ENCODE measurements around the gene ABCC6.
"Not testable (repeated sequence)": the region's sequence is repeated elsewhere in the genome, so short reads cannot be mapped to it uniquely, and the experiment has no call there.

Gene ABCC6

GRCh38 chr16:16222850-16223661, at the start of gene ABCC6:
Gene ABCC6, minus strand, starts transcription at chr16:16223494. Its CDS starts 60 bp downstream, at chr16:16223434.
- not testable (repeated sequence) for DNase-seq

- DNase-seq, result not testable (repeated sequence)
Measured at GRCh38 chr16:16272573-16273221, 49.4 kb upstream of the ABCC6 start.

- not testable (repeated sequence) for DNase-seq
Measured at GRCh38 chr16:16271658-16272057, 48.4 kb upstream of the ABCC6 start.

DNA sequence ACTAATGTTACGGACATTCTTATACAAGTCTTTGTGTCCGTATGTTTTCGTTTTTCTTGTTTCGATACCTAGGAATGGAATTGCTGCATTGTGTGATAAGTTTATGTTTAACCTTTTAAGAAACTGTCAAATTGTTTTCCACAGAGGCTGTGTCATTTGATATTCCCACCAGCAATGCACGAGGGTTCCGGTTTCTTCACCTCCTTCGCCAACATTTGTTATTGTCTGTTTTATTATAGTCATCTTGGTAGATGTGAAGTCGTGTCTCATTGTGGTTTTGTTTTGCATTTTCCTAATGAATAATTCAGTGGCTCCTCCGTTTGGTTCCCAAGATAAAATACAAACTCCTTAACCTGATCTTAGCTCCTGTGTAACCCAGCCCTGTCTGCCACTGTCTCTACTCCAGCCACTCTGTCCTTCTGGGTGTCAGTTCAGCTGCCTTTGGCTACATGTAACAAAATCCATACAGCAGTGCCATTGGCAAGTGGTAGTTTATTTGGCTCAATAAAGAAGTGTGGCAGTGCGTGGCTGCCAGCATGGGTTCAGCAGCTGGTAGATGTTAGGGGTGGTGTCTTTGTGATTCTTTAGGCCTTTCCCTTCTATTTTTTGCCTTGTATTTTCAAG, 45.0 kb upstream of the ABCC6 start:
- not testable (repeated sequence) for DNase-seq

DNA sequence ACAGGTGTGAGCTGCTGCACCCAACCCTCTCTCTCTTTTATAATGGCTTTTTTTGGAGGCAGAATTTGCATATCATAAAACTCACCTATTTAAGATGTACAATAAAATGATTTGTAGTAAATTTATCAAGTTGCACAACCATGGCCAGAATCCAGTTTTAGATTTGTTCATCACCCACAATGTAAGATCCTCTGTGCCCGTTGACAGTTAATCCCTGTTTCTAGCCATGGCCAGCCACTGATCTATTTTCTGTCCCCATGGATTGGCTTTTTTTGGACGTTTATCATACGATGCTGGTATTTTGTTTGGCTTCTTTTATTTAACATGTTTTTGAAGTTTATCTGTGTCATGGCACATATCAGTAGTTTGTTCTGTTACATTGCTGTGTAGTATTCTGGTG, 44.4 kb upstream of the ABCC6 start:
- DNase-seq, result not testable (repeated sequence)

- not testable (repeated sequence) for DNase-seq
Measured at GRCh38 chr16:16265044-16265443, 41.8 kb upstream of the ABCC6 start.

DNA sequence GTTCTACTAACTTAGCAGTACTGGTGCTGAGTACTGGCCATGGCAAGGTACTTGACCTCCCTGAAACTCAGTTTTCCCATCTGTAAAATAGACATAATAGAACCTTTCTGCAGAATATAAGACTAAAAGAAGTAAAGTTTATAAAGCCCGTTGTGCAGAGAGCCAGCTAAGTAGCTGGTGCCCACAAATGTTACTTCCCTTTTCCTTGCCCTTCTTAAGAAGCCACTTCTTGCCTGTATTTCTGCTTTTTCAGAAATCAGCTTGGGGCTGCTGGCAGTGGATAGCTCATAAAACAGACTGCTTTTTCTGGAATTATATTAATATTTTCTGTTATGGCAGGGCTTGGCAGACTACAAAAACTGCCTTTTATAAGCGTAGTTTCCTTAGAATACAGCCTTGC, 40.7 kb upstream of the ABCC6 start:
- not testable (repeated sequence) for DNase-seq

DNA sequence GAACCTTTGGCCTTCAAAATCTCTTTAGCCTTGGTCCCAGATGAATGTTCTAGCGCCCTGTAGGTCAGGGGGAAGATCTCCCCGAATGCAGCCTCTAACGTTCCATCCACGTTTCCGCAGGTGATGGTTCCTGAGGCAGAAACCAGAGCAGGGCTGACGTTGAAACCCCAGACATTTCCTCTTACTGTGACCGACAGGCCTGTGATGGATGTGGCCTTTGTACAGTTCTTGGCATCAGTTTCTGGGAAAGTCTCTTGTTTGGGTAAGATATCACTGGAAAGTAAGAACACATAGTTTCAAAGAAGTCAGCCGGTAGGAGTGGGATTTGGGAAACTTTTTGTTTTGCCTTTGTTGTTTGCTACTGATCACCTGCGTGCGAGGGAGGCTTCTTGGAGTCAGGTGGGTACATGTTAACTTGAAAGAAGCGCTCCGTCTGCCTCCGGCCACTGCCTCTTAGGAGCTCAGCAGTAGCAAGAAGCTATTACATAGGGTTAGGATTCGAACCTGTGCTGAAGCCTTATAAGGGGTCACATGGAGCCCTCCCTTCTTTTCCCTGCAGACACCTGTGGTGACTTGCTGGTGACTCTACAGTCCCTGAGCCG, 39.8 kb upstream of the ABCC6 start:
- DNase-seq, result not testable (repeated sequence)

DNA sequence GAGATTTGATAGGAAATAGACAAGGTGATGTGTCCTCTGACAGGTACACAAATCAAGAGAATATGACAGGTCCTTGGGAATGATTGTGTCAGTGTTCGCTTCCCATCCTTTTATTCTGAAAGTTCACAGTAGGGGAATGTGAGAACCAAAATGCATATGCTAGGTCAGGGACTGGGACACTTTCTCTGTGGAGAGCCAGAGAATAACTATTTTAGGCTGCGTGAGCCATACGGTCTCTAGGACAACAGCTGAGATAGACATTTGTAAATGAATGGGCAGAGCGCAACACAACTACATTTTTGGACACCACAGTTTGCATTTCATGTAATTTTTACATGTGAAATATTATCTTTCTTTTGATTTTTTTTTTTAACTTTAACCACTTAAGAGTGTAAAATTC, 36.7 kb upstream of the ABCC6 start:
- DNase-seq, result not testable (repeated sequence)

DNA sequence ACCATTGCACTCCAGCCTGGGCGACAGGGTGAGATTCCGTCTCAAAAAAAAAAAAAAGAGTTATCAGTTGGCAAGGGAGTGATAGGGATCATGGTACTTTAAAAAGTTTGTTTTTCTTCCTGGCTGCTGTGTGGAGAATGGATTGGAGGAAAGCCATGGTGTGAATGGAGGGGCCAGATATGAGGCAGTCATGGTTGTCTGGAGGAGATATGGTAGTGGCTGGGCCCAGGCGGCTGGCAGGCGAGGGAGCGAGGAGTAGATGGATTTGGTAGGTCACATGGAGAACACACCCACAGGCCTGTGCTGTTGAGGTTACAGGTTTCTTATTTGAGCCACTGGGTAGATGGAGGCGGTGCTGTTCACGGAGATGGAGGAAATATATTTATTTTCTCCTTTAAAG, 35.5 kb upstream of the ABCC6 start:
- not testable (repeated sequence) for DNase-seq

DNA sequence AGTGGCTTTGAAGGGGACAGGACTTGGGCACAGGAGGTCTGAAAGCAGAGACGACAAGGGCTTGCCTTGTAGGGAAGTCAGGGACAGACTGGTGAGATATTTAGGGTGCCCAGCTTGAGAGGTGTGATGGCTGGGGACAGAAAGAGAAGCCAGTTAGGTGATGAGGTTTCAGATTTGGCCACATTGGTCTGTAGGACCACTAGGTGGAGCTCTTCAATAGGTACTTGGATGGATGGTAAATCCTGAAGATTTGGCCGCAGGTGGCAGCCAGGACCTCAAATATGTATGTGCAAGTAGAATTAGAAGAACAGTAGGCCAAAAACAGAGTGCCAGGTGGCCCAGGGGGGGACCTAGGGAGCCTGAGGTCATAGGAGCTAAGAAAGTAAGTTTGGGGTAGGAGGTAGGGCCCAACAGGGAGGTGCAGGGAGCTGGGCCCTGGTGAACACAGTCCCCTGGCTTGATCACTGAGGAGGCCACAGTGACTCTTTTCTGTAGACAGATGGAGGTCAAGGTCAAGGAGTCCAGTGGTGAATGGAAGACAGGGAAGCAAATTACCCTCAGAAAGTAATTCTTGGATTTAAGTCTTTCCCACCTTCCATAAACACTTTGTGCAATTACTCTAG, 34.1 kb upstream of the ABCC6 start:
- not testable (repeated sequence) for DNase-seq

DNA sequence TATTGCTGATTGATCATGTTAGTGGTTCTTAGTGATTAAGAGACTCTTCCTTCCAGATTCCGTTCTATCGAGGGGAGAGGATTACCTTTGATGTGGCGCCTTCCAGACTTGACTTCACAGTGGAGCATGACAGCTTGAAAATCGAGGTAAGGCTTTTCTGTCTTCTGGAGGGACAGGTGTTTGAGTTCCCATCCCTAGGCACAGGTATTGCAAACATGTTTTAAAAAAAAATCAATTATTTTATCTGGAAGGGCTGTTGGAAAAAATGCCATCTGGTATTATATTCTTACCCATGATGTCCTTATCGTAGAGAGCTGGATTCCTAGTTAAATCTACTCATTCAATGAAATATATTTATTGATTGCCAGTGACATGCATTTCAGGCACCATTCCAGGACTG, 29.1 kb upstream of the ABCC6 start:
- not testable (repeated sequence) for DNase-seq

DNA sequence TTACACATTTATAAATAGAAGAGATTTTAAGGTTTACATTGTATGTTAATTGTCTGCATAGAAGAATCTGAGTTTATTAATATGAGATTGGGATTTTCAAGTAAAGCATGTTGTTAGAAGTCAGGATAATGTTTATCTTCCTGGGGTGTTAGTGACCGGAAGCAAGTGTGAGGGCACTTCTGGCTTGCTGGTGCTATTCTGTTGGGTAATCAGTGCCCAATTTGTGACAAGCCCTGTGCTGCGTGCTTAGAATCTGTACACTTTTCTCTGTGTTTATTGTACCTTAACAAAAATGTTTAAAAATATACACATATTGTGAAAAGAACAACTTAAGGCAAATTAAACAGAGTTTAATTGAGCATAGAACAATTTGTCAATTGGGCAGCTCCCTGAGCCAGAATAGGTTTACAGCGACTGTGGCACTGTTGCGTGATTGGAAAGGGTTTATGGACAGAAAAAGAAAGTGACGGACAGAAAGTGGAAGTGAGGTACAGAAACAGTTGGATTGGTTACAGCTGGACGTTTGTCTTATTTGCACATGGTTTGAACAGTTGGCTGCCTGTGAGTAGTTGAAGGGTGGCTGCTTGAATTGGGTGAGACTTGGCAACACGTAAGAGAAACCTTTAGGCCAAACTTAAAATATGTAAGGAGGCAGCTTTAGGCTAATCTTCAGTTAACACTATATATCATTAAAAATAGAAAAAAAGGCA, 26.5 kb upstream of the ABCC6 start:
- DNase-seq, result not testable (repeated sequence)

GRCh38 chr16:16247439-16247838, 24.1 kb upstream of the ABCC6 start:
- not testable (repeated sequence) for DNase-seq

DNA sequence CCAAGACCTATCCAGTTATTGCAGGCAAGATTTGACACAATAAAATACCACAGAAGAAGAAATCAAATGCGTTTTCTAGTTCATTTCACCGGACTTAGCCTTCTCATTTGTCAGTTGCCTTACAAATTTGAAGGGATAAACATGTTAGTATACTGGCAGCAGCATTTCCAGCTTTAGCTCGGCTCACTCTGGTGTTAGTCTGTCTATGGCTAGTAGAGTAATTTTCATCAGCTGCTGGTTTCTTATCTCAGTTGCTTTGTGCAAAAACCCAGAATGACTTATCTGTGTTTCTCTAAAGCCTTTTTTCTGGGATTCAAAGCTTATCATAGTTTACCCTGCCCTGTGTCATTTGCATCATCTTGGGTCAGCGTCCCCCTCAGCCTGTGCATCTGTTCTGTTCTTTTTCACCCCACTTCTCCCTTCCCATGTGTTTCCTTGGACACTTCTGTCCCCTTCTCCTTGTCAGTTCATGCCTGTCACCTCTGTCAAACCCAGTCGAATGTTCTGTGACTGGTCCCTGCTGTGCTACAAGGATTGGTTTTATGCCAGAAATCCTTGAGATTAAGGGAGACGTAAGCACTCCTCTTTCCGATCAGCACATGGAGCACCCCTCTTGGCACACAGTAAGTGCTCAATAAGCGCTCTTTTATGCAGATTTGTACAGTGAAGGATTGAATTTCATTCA, 23.4 kb upstream of the ABCC6 start:
- not testable (repeated sequence) for DNase-seq

GRCh38 chr16:16243886-16244285, 20.6 kb upstream of the ABCC6 start:
- DNase-seq, result not testable (repeated sequence)

GRCh38 chr16:16240667-16241066, 17.4 kb upstream of the ABCC6 start:
- not testable (repeated sequence) for DNase-seq

DNA sequence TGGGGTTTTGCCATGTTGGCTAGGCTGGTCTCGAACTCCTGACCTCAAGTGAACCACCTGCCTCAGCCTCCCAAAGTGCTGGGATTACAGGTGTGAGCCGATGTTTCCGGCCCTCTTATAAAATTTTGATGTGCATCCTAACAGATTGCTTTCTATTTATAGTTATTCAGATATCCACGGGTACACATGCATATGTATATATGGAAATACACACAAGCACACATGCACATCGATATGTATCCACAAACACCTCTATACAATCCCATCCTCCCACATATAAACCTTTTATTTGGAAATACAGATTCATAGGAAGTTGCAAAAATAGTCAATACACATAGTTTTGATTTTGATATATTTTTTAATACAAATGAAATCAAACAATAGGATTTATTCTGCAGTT, 14.4 kb upstream of the ABCC6 start:
- DNase-seq, result not testable (repeated sequence)

- peak in 1 of 2 donors; percentile 15 for DNase-seq
Measured at GRCh38 chr16:16237071-16237470, 13.8 kb upstream of the ABCC6 start.

DNA sequence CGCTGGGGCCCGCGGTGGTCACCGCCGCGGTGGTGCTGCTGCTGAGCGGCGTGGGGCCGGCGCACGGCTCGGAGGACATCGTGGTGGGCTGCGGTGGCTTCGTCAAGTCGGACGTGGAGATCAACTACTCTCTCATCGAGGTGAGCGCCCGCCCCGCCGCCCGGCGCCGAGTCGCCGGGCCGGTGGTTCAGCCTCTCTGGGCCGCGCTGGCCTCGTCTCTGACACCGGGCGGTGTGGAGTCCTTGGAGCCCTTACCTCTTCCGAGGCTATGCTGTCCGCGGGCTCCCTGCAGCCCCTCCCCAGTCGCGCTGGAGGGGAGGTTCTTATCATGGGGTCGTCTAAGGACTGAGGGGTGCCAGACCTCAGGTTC, 9.4 kb upstream of the ABCC6 start:
- not testable (repeated sequence) for DNase-seq

GRCh38 chr16:16223662-16224241, 458 bp upstream of the ABCC6 start:
- not testable (repeated sequence) for DNase-seq
